ENCODE data around the gene TF. TPM values are rescaled to one million over a fixed set of nuclear protein-coding genes. Genes with fewer than 3 reads are reported as not detected.

TF gene
- polyA plus RNA-seq, 2 donors: 2.6 to 4.6 TPM

DNA sequence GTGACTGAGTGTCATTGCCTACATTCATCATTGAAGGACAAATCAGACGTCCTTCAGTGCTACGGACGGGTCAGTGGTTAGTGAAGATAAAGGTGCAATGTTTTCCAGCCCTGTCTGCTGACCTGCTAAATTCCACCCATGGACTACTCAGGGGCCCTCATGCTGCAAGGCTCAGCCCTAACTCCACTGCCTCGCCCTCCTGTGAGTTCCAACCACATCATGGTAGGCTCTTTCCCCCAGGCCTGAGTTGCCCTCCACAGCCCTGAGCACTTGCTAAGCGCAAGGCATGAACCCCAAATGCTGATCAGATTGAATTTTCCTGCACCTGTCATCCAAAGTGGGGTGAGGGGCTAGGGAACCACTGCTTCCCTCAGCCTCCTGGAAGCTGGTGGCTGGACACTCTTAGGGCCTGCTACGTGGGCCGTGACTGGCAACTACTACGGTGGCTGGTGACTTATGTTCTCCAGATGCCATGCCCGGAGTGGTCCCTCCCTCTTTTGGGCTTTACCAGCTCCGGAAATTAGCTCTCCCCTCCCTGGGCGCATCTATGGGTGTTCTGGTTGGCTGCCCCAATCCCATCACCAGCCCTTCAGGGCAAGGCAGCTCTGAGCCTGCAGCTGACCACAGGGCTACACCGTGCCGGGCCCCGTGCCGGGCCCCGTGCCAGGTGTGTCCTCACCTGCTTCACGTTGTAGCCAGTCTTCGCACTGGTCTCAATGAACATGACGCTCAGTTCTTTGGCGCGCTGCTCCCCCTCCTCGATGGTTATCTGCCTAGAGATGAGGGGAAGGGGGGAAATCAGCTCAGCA lies 91.5 kb downstream of the TF start:
- WGBS, 2 donors: 94% methylated on average over 22 of the region's 22 CpGs
- H3K4me3 ChIP-seq (ENCODE audit: low read depth in 1 of 2, low read length in 2 of 2): no peak overlapping the region
- H3K27ac ChIP-seq (ENCODE audit: low read depth in 2 of 2, low read length in 1 of 2): no peak overlapping the region
- H3K9me3 ChIP-seq (ENCODE audit: control insufficient read depth in 2 of 2, insufficient read depth in 1 of 2, low read depth in 1 of 2, low read length in 1 of 2): no peaks in the 10 kb centered on the region
- no peaks in the 10 kb centered on the region for H3K27me3 ChIP-seq (ENCODE audit: control insufficient read depth in 1 of 2, insufficient read depth in 2 of 2, low read length in 2 of 2)
- no peaks in the 10 kb centered on the region for H3K4me1 ChIP-seq (ENCODE audit: control insufficient read depth in 2 of 2, insufficient read depth in 2 of 2, low read length in 1 of 2)
- H3K36me3 ChIP-seq (ENCODE audit: control insufficient read depth in 2 of 2, insufficient read depth in 2 of 2, low read length in 1 of 2): no peaks in the 10 kb centered on the region

DNA sequence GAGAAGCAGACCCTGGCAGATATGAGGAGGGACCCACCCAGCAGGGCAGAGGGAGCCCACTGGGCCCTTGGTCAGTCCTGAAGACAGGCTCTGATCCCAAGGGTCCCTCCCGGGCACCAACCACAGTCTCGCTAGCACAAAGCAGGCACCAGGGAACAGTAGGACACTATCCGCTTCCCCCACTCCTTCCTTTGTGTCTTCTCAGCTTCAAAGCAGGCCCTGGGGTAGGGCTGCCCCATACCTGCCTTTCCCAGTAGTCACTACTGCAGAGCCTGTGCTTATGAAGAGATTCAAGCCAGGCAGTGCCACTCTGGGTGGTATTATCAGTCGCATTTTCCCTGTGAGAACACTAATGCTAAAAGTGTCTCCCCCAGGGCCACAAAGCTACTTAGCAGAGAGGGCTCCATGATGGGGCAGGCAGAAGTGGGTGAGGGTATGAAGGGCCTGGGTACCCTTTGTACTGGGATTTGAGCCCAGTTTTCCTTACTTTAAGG lies 92.2 kb downstream of the TF start:
- WGBS, 2 donors: 84 to 95% methylated on average over 4 of the region's 4 CpGs
- H3K4me1 ChIP-seq (ENCODE audit: control insufficient read depth in 2 of 2, insufficient read depth in 2 of 2, low read length in 1 of 2): no peaks in the 10 kb centered on the region
- H3K36me3 ChIP-seq (ENCODE audit: control insufficient read depth in 2 of 2, insufficient read depth in 2 of 2, low read length in 1 of 2): no peaks in the 10 kb centered on the region
- H3K27ac ChIP-seq (ENCODE audit: low read depth in 2 of 2, low read length in 1 of 2): no peak overlapping the region
- H3K4me3 ChIP-seq (ENCODE audit: low read depth in 1 of 2, low read length in 2 of 2): no peak overlapping the region
- no peaks in the 10 kb centered on the region for H3K27me3 ChIP-seq (ENCODE audit: control insufficient read depth in 1 of 2, insufficient read depth in 2 of 2, low read length in 2 of 2)
- no peaks in the 10 kb centered on the region for H3K9me3 ChIP-seq (ENCODE audit: control insufficient read depth in 2 of 2, insufficient read depth in 1 of 2, low read depth in 1 of 2, low read length in 1 of 2)

DNA sequence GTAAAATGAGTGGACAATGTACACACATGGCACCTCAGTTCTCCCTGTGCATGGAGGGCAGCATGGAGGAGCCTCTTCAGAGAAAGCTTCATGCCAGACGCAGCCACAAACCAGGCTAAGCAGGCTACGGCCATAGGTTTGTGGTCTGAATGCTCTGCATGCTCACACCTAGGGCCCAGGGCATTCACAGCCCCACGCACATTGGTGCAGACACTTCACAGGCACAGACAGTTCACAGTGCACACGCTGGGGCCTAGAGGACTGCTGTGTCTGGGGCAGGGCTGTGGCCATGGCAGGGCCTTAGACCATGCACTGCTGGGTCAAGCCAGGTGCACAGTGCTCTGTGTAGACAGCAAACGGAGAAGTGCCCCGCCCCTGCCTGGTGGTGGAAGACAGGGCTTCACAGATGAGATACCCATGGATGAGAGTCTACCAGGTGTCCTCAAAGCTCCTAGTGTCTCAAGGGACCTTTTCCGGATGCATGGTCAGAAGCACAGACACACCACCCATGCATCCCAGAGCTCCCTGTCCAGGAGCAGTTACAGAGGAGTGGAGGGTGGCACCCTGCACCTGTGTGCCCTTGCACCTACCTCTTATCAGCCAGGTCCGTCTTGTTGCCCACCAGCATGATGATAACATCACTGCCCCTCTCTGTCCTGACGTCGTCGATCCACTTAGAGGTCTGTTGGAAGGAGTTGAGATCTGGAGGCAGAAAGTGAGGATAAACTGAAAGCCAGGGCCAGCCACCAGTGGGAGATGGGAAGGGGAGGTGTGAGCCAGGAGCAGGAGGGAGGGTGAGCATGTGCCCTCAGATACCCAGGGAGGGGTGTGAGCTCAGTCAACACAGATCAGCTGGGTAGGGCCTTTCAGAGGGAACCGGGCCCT lies 93.0 kb downstream of the TF start:
- no peaks in the 10 kb centered on the region for H3K27me3 ChIP-seq (ENCODE audit: control insufficient read depth in 1 of 2, insufficient read depth in 2 of 2, low read length in 2 of 2)
- 92 to 94% methylated on average over 12 of the region's 12 CpGs for WGBS, 2 donors

DNA sequence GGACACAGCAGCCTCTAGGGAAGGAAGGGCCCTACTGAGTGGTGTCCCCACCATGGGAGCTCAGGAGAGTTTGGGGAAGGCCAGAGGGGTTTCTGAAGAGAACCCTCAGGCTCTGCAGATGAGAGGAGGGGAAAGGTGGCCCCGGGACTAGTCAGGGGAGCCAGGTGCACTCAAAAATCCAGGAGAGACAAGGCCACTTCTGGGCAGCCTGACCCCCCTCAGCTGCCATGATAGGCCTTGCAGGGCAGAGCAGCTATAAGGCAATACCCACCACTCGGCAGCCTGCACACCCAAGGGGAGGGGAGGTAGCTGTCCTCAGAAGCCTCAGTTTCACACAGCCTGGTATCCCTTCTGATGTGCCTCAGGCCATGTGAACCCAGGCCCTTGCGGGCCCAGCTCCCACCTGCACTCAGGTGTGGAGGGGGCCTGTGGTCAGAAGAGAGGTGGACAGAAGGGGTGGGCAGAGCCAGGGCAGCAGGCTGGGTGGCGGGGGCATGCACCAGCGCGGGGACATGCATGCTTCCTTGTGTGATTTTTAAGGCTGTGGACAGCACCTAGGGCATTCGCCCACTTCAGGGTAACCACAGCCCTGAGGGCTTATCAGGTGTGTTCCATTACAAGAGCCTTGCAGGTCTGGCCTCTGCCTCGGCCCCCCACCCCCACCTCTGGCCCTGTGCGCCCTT lies 94.0 kb downstream of the TF start:
- no peak overlapping the region for H3K27ac ChIP-seq (ENCODE audit: low read depth in 2 of 2, low read length in 1 of 2)
- no peaks in the 10 kb centered on the region for H3K4me1 ChIP-seq (ENCODE audit: control insufficient read depth in 2 of 2, insufficient read depth in 2 of 2, low read length in 1 of 2)
- no peaks in the 10 kb centered on the region for H3K9me3 ChIP-seq (ENCODE audit: control insufficient read depth in 2 of 2, insufficient read depth in 1 of 2, low read depth in 1 of 2, low read length in 1 of 2)
- no peaks in the 10 kb centered on the region for H3K36me3 ChIP-seq (ENCODE audit: control insufficient read depth in 2 of 2, insufficient read depth in 2 of 2, low read length in 1 of 2)
- WGBS, 2 donors: 89 to 95% methylated on average over 9 of the region's 9 CpGs
- no peak overlapping the region for H3K4me3 ChIP-seq (ENCODE audit: low read depth in 1 of 2, low read length in 2 of 2)
- no peaks in the 10 kb centered on the region for H3K27me3 ChIP-seq (ENCODE audit: control insufficient read depth in 1 of 2, insufficient read depth in 2 of 2, low read length in 2 of 2)

More for the DNA sequence above, 93.0 kb downstream of the TF start:
- no peaks in the 10 kb centered on the region for H3K4me1 ChIP-seq (ENCODE audit: control insufficient read depth in 2 of 2, insufficient read depth in 2 of 2, low read length in 1 of 2)
- H3K4me3 ChIP-seq (ENCODE audit: low read depth in 1 of 2, low read length in 2 of 2): no peak overlapping the region
- no peak overlapping the region for H3K27ac ChIP-seq (ENCODE audit: low read depth in 2 of 2, low read length in 1 of 2)
- H3K9me3 ChIP-seq (ENCODE audit: control insufficient read depth in 2 of 2, insufficient read depth in 1 of 2, low read depth in 1 of 2, low read length in 1 of 2): no peaks in the 10 kb centered on the region
- H3K36me3 ChIP-seq (ENCODE audit: control insufficient read depth in 2 of 2, insufficient read depth in 2 of 2, low read length in 1 of 2): no peaks in the 10 kb centered on the region

DNA sequence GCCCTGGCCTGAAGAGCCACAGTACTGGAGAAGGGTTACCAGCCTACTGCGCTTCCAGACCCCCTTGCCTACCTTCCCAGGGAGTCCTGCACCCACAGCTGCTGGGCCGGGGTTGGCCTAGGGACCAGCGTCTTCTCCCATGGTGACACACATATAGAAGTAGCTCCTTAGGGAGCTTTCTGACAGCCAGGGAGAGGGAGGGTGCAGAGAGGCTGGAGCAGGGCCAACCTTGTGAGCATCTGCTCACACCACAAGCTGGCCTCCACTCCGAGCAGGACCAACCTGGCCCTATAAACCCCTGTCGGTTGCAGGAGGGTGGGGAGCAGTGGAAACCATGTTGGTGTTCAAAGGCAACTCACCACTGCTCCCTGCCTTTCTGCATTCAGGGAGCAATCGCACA lies 94.6 kb downstream of the TF start:
- no peaks in the 10 kb centered on the region for H3K4me1 ChIP-seq (ENCODE audit: control insufficient read depth in 2 of 2, insufficient read depth in 2 of 2, low read length in 1 of 2)
- H3K4me3 ChIP-seq (ENCODE audit: low read depth in 1 of 2, low read length in 2 of 2): no peak overlapping the region
- no peaks in the 10 kb centered on the region for H3K36me3 ChIP-seq (ENCODE audit: control insufficient read depth in 2 of 2, insufficient read depth in 2 of 2, low read length in 1 of 2)
- no peaks in the 10 kb centered on the region for H3K27me3 ChIP-seq (ENCODE audit: control insufficient read depth in 1 of 2, insufficient read depth in 2 of 2, low read length in 2 of 2)
- H3K9me3 ChIP-seq (ENCODE audit: control insufficient read depth in 2 of 2, insufficient read depth in 1 of 2, low read depth in 1 of 2, low read length in 1 of 2): no peaks in the 10 kb centered on the region
- 88% methylated on average over 6 of the region's 6 CpGs for WGBS, 2 donors
- no peak overlapping the region for H3K27ac ChIP-seq (ENCODE audit: low read depth in 2 of 2, low read length in 1 of 2)

DNA sequence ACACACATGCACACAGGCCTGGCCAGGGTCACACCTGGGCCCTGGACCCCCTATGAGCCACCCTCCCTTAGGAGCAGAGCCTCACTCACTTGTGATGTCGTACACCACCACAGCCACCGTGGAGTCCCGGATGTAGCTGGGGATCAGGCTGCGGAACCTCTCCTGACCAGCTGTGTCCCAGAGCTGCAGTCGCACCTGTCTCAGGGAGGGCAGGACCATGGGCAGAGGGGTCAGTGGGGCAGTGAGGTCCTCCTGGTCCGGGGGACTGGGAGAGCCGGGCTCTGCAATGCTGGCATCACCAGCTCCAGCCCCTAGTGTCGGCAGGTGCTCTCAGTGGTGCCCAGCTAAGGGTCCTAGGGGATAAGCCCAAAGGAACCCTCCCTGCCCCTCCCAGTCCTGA lies 95.0 kb downstream of the TF start:
- Histone ChIP-seq H3K27me3 (ENCODE audit: control insufficient read depth in 1 of 2, insufficient read depth in 2 of 2, low read length in 2 of 2) (no peaks in the 10 kb centered on the region), H3K9me3 (ENCODE audit: control insufficient read depth in 2 of 2, insufficient read depth in 1 of 2, low read depth in 1 of 2, low read length in 1 of 2) (no peaks in the 10 kb centered on the region), H3K4me3 (ENCODE audit: low read depth in 1 of 2, low read length in 2 of 2) (no peak overlapping the region), H3K4me1 (ENCODE audit: control insufficient read depth in 2 of 2, insufficient read depth in 2 of 2, low read length in 1 of 2) (no peaks in the 10 kb centered on the region), H3K27ac (ENCODE audit: low read depth in 2 of 2, low read length in 1 of 2) (no peak overlapping the region), H3K36me3 (ENCODE audit: control insufficient read depth in 2 of 2, insufficient read depth in 2 of 2, low read length in 1 of 2) (no peaks in the 10 kb centered on the region)
- WGBS, 2 donors: 92 to 93% methylated on average over 8 of the region's 8 CpGs

DNA sequence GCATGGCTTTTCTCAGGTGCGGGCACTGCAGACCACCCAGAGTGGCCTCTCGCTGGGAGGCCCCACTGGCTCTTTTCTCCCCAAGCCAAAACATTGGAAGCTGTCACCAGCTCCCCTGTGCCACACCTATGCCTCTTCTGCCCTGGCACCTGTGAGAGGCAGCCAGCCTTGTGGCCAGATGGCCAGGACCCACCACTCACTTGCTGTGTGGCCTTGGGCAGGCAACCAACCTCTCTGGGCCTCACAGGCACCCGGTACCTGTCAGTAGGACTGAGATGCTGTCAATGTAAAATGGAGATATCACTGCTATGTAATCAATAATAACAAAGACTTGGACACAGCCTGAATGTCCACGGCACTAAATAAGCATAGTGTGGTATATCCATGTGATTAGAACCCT lies 96.0 kb downstream of the TF start:
- H3K9me3 ChIP-seq (ENCODE audit: control insufficient read depth in 2 of 2, insufficient read depth in 1 of 2, low read depth in 1 of 2, low read length in 1 of 2): no peaks in the 10 kb centered on the region
- no peak overlapping the region for H3K4me3 ChIP-seq (ENCODE audit: low read depth in 1 of 2, low read length in 2 of 2)
- H3K4me1 ChIP-seq (ENCODE audit: control insufficient read depth in 2 of 2, insufficient read depth in 2 of 2, low read length in 1 of 2): no peaks in the 10 kb centered on the region
- H3K27me3 ChIP-seq (ENCODE audit: control insufficient read depth in 1 of 2, insufficient read depth in 2 of 2, low read length in 2 of 2): no peaks in the 10 kb centered on the region
- no peak overlapping the region for H3K27ac ChIP-seq (ENCODE audit: low read depth in 2 of 2, low read length in 1 of 2)
- WGBS, 2 donors: 80 to 90% methylated on average over 4 of the region's 4 CpGs
- no peaks in the 10 kb centered on the region for H3K36me3 ChIP-seq (ENCODE audit: control insufficient read depth in 2 of 2, insufficient read depth in 2 of 2, low read length in 1 of 2)

DNA sequence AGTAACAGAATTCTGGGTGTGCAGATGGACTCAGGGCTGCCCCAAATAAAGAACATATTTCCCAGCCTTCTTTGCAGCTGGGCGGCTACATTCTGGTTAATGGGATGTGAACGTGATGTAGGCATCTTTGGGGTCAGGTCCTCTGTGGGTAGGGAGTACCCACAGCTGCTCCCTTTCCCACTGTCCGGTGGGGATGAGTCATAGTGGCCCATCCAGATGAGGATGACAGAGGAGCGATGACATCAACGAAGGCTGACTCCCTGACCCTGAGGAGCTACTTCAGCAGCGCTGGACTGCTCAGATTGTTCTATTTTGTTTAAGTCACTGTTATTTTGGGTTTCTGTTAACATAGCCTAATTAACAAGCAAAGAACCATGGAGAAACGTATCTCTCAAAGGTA lies 97.4 kb downstream of the TF start:
- Histone ChIP-seq H3K27me3 (ENCODE audit: control insufficient read depth in 1 of 2, insufficient read depth in 2 of 2, low read length in 2 of 2) (no peaks in the 10 kb centered on the region), H3K9me3 (ENCODE audit: control insufficient read depth in 2 of 2, insufficient read depth in 1 of 2, low read depth in 1 of 2, low read length in 1 of 2) (no peaks in the 10 kb centered on the region), H3K4me3 (ENCODE audit: low read depth in 1 of 2, low read length in 2 of 2) (no peak overlapping the region), H3K36me3 (ENCODE audit: control insufficient read depth in 2 of 2, insufficient read depth in 2 of 2, low read length in 1 of 2) (no peaks in the 10 kb centered on the region), H3K27ac (ENCODE audit: low read depth in 2 of 2, low read length in 1 of 2) (no peak overlapping the region), H3K4me1 (ENCODE audit: control insufficient read depth in 2 of 2, insufficient read depth in 2 of 2, low read length in 1 of 2) (no peaks in the 10 kb centered on the region)
- WGBS, 2 donors: 79 to 81% methylated on average over 7 of the region's 7 CpGs

DNA sequence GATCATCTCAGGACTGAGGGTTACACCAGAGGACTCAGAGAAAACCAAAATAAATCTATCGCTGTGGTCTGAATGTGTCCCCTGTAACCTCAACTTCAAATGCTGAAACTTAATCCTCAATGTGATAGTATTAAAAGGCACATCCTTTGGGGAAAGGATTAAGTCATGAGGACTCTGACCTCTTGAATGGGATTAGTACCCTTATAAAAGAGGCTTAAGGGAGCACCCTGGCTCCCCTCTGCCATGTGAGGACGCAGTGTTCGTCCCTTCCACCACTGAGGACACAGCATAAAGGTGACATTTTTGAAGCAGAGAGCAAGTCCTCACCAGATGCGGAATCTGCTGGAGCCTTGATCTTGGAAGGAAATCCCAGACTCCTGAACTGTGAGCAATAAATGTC lies 98.9 kb downstream of the TF start:
- Histone ChIP-seq H3K27me3 (ENCODE audit: control insufficient read depth in 1 of 2, insufficient read depth in 2 of 2, low read length in 2 of 2) (no peaks in the 10 kb centered on the region), H3K27ac (ENCODE audit: low read depth in 2 of 2, low read length in 1 of 2) (no peak overlapping the region), H3K9me3 (ENCODE audit: control insufficient read depth in 2 of 2, insufficient read depth in 1 of 2, low read depth in 1 of 2, low read length in 1 of 2) (no peaks in the 10 kb centered on the region), H3K4me1 (ENCODE audit: control insufficient read depth in 2 of 2, insufficient read depth in 2 of 2, low read length in 1 of 2) (no peaks in the 10 kb centered on the region), H3K4me3 (ENCODE audit: low read depth in 1 of 2, low read length in 2 of 2) (no peak overlapping the region), H3K36me3 (ENCODE audit: control insufficient read depth in 2 of 2, insufficient read depth in 2 of 2, low read length in 1 of 2) (no peaks in the 10 kb centered on the region)
- 96 to 99% methylated on average over 4 of the region's 4 CpGs for WGBS, 2 donors
